Uterus (tissue), 2 donors: ENCODE data around the gene CSHL1.

Experiments used
- CTCF ChIP-seq, 4 experiments: fragments of 200-600 bp in 2 of 4; fragments of 450-650 bp in 2 of 4; sonication (generic) in 2 of 4; IDR thresholded peaks; one replicate each; pipeline ENCODE4 v1.5.1; 2016 to 2019; ENCODE audit warnings: antibody characterized with exemption in 4 of 4, mild to moderate bottlenecking in 2 of 4, moderate library complexity in 1 of 4
- POLR2A ChIP-seq, 2 donors: fragments of 450-650 bp; IDR thresholded peaks; one replicate each; pipeline ENCODE4 v1.6.1; 2016; ENCODE audit warnings: antibody characterized with exemption in 2 of 2, mild to moderate bottlenecking in 1 of 2, moderate library complexity in 1 of 2

GRCh38 chr17:63914471-63914870 is 3.4 kb upstream of the CSHL1 start:
- TF ChIP-seq CTCF (IDR thresholded peaks at IDR 0.05), result no peak
- no peak for TF ChIP-seq POLR2A (IDR thresholded peaks at IDR 0.05)
